Measurements from ENCODE around the gene OSGEP. TPM values are rescaled to one million over a fixed set of nuclear protein-coding genes. Genes with fewer than 3 reads are reported as not detected.

The OSGEP gene
- total RNA-seq, 1 experiment from 2014 or later = 64.1 TPM

DNA sequence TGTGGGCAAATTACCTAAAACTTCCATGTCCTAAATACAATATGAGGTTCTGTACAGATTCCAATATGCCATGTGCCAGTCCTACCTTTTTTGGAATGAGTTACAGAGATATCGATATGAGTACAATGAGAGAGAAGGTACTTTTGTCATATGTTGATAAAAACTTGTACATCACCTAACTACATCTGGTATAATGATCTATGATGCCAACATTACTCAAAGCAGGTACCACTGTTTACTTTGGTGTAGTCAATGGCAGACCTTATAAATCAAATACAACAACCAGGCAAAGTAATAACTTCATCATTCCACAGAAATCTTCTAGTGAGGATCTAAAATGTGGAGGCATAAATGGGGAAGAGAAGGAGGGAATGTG, 54.0 kb downstream of the OSGEP start:
- ATAC-seq (peak; percentile 39), DNase-seq (peak; percentile 58)
- BruUV-seq (replicated peaks) = TSS peak; percentile 74
- Histone ChIP-seq H3K27me3 (ENCODE audit: low read length) (no peaks in the 10 kb centered on the region), H4K20me1 (ENCODE audit: low read length) (no peaks in the 10 kb centered on the region; the same call in 1 of the 2 replicates), H3K9ac (ENCODE audit: low read length) (peak overlapping the region; percentile 75), H3K9me3 (ENCODE audit: low read length) (no peaks in the 10 kb centered on the region), H3K79me2 (ENCODE audit: low read length) (no peaks in the 10 kb centered on the region), H3K27ac (ENCODE audit: low read length) (peak overlapping the region; percentile 96), H3K4me1 (ENCODE audit: insufficient read depth, low read length) (peaks cover 24% of the 10 kb centered on the region), H3K4me2 (ENCODE audit: low read length) (peak overlapping the region; percentile 85), H3F3A (ENCODE audit: low read length, unreplicated experiment) (no peaks in the 10 kb centered on the region), H3K4me3 (ENCODE audit: low read length) (peak overlapping the region; percentile 56), H2AFZ (ENCODE audit: low read length) (0 out of 2 replicates have a peak overlapping the region, but pooled peaks have one; percentile 15), H3K36me3 (ENCODE audit: low read depth, low read length) (peaks cover 3% of the 10 kb centered on the region), H3K9me2 (replicated peaks; ENCODE audit: low read length) (no peaks in the 10 kb centered on the region)
- ChIA-PET POLR2A (ENCODE audit: unreplicated experiment) (no interaction called here), CTCF (no interaction called here)
- no peak for TF ChIP-seq EZH2phosphoT487 (IDR thresholded peaks at IDR 0.05; ENCODE audit: borderline replicate concordance, low read length)
- no peak for TF ChIP-seq EZH2 (IDR thresholded peaks at IDR 0.05; ENCODE audit: low read length, unreplicated experiment)
- TF ChIP-seq, protein P1, sequence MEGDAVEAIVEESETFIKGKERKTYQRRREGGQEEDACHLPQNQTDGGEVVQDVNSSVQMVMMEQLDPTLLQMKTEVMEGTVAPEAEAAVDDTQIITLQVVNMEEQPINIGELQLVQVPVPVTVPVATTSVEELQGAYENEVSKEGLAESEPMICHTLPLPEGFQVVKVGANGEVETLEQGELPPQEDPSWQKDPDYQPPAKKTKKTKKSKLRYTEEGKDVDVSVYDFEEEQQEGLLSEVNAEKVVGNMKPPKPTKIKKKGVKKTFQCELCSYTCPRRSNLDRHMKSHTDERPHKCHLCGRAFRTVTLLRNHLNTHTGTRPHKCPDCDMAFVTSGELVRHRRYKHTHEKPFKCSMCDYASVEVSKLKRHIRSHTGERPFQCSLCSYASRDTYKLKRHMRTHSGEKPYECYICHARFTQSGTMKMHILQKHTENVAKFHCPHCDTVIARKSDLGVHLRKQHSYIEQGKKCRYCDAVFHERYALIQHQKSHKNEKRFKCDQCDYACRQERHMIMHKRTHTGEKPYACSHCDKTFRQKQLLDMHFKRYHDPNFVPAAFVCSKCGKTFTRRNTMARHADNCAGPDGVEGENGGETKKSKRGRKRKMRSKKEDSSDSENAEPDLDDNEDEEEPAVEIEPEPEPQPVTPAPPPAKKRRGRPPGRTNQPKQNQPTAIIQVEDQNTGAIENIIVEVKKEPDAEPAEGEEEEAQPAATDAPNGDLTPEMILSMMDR (conservative IDR thresholded peaks at IDR 0.05; ENCODE audit: low read depth, low read length) = no peak
- intact Hi-C loops (cut with micrococcal nuclease) = no loop called here

DNA sequence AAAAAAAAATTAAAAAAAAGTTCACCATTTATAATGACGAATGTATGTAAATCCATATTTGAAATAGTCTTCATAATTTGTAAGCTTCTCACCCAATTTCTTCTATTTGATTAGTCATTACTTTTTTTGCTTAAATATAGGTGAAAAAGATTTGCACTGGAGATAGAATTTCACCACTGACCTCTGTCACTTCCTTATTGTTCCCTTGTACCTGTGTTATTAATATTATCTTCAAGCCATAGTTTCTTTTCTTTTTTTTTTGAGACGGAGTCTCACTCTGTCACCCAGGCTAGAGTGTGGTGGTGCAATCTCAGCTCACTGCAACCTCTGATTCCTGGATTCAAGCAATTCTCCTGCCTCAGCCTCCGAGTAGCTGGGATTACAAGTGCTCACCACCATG, 57.1 kb downstream of the OSGEP start:
- DNase-seq (no peak), ATAC-seq (no peak)
- H3K9ac ChIP-seq (ENCODE audit: low read length) = no peak overlapping the region
- no peak overlapping the region for H3K4me3 ChIP-seq (ENCODE audit: low read length)
- ChIA-PET CTCF (no interaction called here), POLR2A (ENCODE audit: unreplicated experiment) (no interaction called here)
- no peaks in the 10 kb centered on the region for H3K9me3 ChIP-seq (ENCODE audit: low read length)
- H3K27ac ChIP-seq (ENCODE audit: low read length) = no peak overlapping the region
- H3K27me3 ChIP-seq (ENCODE audit: low read length) = no peaks in the 10 kb centered on the region
- H3K4me1 ChIP-seq (ENCODE audit: insufficient read depth, low read length) = peaks cover 24% of the 10 kb centered on the region
- no peaks in the 10 kb centered on the region for H3K79me2 ChIP-seq (ENCODE audit: low read length)
- H3F3A ChIP-seq (ENCODE audit: low read length, unreplicated experiment) = no peaks in the 10 kb centered on the region
- no peak overlapping the region for H3K4me2 ChIP-seq (ENCODE audit: low read length)
- H2AFZ ChIP-seq (ENCODE audit: low read length) = no peak overlapping the region
- no peak for TF ChIP-seq EZH2 (IDR thresholded peaks at IDR 0.05; ENCODE audit: low read length, unreplicated experiment)
- TF ChIP-seq, protein P1 (conservative IDR thresholded peaks at IDR 0.05; ENCODE audit: low read depth, low read length) = no peak
- no peak for TF ChIP-seq EZH2phosphoT487 (IDR thresholded peaks at IDR 0.05; ENCODE audit: borderline replicate concordance, low read length)
- H4K20me1 ChIP-seq (ENCODE audit: low read length) = no peaks in the 10 kb centered on the region; the same call in 1 of the 2 replicates
- H3K9me2 ChIP-seq (replicated peaks; ENCODE audit: low read length) = no peaks in the 10 kb centered on the region
- BruUV-seq (replicated peaks) = no TSS peak
- peaks cover 12% of the 10 kb centered on the region for H3K36me3 ChIP-seq (ENCODE audit: low read depth, low read length)
- intact Hi-C loops (cut with micrococcal nuclease) = no loop called here

Other genes with a start within 250 kb of the OSGEP start
- gene OR11H6, start 231.1 kb downstream of the OSGEP start, total RNA-seq (2014; rRNA removed) = not detected in 2 replicates
- gene OR11H7, start 225.8 kb downstream of the OSGEP start, total RNA-seq (2014; rRNA removed) = not detected in 2 replicates
- gene OR11H4, start 215.5 kb downstream of the OSGEP start, total RNA-seq (2014; rRNA removed) = not detected in 2 replicates
- 9.8 and 23.3 TPM in 2 replicates for gene TTC5, start 148.9 kb downstream of the OSGEP start, total RNA-seq (2014; rRNA removed)
- gene CCNB1IP1, start 121.5 kb downstream of the OSGEP start, total RNA-seq (2014; rRNA removed) = 32.8 and 35.0 TPM in 2 replicates
- 35.6 and 38.3 TPM in 2 replicates for gene PARP2, start 111.2 kb downstream of the OSGEP start, total RNA-seq (2014; rRNA removed)
- 8.9 and 11.7 TPM in 2 replicates for gene TEP1, start 41.3 kb downstream of the OSGEP start, total RNA-seq (2014; rRNA removed)
- 0.17 TPM in 1 of 2 replicates, not detected in the other for gene KLHL33, start 18.6 kb downstream of the OSGEP start, total RNA-seq (2014; rRNA removed)
- 147 and 189 TPM in 2 replicates for gene APEX1, start 414 bp upstream of the OSGEP start, total RNA-seq (2014; rRNA removed)
- gene PIP4P1, start 6.6 kb upstream of the OSGEP start, total RNA-seq (2014; rRNA removed) = 32.9 and 35.2 TPM in 2 replicates
- 108 and 118 TPM in 2 replicates for gene PNP, start 14.6 kb upstream of the OSGEP start, total RNA-seq (2014; rRNA removed)
- not detected in 2 replicates for gene RNASE10, start 50.7 kb upstream of the OSGEP start, total RNA-seq (2014; rRNA removed)
- not detected in 2 replicates for gene RNASE9, start 106.2 kb upstream of the OSGEP start, total RNA-seq (2014; rRNA removed)
- gene RNASE11, start 133.2 kb upstream of the OSGEP start, total RNA-seq (2014; rRNA removed) = not detected in 2 replicates
- not detected in 2 replicates for gene RNASE12, start 136.6 kb upstream of the OSGEP start, total RNA-seq (2014; rRNA removed)
- gene OR6S1, start 186.9 kb upstream of the OSGEP start, total RNA-seq (2014; rRNA removed) = not detected in 2 replicates
- 5.9 and 8.5 TPM in 2 replicates for gene RNASE4, start 229.7 kb upstream of the OSGEP start, total RNA-seq (2014; rRNA removed)
- 4.8 and 6.6 TPM in 2 replicates for gene ANG, start 234.0 kb upstream of the OSGEP start, total RNA-seq (2014; rRNA removed)